Inflammatory macrophage treated with lipopolysaccharide for 1 hour (primary cell): ENCODE data around the gene SPAG5.

Source experiments
- DNase-seq, 2 donors: peaks; one replicate each; pipeline ENCODE4 v3.0.0-alpha.2; 2020 to 2022

Gene SPAG5, protein sequence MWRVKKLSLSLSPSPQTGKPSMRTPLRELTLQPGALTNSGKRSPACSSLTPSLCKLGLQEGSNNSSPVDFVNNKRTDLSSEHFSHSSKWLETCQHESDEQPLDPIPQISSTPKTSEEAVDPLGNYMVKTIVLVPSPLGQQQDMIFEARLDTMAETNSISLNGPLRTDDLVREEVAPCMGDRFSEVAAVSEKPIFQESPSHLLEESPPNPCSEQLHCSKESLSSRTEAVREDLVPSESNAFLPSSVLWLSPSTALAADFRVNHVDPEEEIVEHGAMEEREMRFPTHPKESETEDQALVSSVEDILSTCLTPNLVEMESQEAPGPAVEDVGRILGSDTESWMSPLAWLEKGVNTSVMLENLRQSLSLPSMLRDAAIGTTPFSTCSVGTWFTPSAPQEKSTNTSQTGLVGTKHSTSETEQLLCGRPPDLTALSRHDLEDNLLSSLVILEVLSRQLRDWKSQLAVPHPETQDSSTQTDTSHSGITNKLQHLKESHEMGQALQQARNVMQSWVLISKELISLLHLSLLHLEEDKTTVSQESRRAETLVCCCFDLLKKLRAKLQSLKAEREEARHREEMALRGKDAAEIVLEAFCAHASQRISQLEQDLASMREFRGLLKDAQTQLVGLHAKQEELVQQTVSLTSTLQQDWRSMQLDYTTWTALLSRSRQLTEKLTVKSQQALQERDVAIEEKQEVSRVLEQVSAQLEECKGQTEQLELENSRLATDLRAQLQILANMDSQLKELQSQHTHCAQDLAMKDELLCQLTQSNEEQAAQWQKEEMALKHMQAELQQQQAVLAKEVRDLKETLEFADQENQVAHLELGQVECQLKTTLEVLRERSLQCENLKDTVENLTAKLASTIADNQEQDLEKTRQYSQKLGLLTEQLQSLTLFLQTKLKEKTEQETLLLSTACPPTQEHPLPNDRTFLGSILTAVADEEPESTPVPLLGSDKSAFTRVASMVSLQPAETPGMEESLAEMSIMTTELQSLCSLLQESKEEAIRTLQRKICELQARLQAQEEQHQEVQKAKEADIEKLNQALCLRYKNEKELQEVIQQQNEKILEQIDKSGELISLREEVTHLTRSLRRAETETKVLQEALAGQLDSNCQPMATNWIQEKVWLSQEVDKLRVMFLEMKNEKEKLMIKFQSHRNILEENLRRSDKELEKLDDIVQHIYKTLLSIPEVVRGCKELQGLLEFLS

DNA sequence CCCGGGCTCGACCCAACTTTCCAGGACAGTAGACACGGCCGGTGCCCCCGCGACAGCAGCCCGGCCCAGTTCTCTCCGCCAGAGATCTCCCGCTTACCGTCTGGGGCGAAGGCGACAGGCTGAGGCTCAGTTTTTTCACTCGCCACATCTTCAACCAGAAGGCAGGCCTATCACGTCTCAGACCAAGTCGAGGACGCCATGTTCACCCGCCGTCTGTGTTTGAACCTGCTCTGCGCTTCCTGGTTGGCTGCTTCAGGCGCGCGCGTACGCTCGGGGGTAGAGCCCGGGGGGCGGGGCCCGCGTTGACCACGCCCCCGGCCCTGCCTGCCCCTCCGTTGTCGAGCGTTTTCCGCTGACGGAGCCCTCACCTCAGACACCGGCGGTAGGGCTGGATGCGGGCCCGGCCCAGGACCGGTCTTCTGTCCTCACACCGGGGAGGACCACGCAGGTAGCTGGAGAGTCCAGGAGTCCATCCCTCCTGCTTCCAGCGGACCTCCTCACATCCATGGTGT lies at the start of gene SPAG5:
TSS of gene SPAG5 (minus strand) at position 227 of the 512 bp plus-strand sequence. CDS start at position 148, 79 bp downstream.
- peak; percentile 84 to 92 for DNase-seq

DNA sequence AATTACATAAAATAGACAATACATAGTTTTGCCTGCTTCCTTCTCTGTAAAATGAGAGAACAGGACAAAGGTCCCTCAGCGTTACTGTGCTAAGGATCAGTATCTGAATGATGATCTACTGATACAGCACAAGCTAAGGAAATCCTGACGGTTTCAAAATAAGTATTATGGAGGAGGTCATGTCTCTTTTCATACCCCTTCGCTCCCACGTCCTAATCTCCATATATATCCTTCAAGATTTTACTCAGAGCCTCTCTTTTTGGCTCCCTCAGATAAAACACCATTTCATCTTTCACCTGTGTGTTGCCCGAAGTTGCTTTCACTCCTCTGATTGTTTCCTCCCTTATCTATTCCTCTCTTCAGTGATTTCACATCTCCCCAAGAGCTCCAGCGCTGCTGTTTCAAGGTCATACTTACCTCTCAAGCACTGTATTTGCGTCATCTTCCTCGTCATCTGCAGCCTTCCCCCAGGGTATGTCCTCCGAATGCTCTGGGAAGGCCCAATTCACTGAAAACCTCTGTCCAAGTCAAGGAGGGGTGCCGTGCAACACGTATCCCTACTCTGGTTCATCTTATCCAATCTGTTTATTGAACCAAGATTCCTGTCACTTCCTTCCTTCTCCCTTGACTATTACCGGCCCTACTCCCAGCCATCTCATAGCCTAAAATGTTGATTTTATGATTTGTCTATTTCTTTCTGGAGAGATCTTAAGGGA lies 47.4 kb upstream of the SPAG5 start:
- DNase-seq, result no peak

DNA sequence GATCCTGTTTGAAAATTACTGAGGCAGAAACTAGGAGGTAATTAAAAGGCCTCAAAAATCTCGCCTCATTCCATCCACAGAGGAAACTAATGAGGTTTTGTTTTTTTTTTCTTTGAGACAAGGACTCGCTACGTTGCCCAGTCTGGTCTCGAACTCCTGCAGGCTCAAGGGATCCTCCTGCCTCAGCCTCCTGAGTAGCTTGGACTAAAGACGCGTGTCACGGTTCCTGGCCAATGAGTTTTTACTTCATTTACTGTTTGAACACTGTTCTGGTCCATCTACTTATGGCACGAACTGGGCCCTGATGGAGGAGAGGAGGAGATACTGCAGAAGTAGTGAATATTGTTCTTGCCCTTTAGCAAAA lies 46.7 kb upstream of the SPAG5 start:
- DNase-seq, result no peak

DNA sequence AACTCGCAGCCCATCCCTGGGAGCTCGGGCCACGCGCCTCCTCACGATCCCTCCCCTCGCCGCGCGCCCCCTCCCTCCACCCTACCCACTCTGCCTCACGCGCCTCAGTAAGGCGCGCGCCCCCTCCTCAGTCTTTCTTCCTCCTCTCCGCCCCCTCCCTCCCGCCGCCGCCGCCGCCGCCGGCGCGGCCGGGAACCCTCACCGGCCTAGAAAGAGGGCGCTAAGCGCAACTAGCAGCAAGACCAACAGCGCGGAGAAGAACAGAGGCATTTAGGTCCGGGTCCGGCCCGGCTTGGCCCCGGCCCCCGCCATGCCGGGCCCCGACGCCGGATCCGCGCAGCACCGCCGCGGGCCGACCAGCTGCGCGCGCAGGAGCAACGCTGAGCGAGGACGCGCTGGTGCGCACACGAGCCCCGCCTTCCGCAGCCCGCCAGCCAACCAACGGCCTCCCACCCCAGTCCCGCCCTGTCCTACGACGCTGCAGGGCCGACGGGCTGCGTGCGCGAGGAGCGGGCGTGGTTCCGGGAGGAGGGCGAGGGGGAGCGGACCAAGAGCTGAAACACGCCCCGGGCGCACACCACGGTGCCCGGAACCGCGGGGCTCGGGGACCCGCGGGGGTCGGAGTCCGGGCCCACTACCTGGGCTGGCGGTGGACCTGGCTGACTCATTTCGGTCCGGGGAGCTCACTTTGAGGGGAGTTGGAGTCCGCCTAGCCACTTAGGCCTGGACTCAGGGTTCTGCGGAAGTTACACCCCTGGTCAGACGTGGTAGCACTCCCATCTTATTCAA lies 46.2 kb upstream of the SPAG5 start, which contains the start of gene BLTP2:
TSS of gene BLTP2 (minus strand) at position 372 of the 789 bp plus-strand sequence. CDS start at position 270, 102 bp downstream.
- peak; percentile 93 to 94 for DNase-seq

DNA sequence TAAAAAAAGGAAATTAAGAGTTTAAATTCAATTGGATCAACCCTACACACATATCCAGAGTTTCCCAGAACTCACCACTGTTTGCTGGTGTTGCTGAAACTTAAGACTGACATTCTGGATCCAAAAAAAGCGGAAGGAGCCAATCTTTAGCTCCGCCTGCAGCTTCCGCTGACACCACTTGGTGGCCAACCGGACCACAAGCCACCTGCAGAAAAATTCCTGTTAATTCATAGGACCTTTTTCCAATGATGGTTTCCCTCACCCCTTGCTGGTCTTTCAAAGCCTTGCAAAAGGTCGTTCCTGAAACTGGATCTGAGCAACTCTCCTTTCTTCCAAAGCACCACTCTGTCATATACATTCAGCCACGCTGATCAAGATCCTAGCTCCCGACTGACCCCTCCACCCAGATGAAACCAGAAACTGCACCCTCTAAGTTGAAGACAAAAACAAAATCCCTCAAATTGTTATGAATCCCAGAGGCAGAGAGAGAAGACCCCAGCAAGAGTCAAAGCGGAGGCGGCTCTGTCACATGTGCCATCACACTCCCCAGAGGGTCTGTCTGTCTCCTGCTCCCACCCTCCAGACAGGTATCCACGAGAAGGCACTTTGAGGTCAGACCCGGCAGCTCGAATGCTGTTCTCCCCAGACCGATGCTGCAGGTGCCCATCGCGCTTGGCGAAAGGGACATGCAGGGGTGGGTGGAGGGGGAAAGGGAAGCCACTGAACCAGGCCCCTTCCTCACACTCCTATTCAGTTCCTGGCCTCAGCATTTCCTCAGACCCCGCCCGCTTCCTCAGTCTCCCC lies 45.4 kb upstream of the SPAG5 start:
- peak; percentile 66 to 80 for DNase-seq

DNA sequence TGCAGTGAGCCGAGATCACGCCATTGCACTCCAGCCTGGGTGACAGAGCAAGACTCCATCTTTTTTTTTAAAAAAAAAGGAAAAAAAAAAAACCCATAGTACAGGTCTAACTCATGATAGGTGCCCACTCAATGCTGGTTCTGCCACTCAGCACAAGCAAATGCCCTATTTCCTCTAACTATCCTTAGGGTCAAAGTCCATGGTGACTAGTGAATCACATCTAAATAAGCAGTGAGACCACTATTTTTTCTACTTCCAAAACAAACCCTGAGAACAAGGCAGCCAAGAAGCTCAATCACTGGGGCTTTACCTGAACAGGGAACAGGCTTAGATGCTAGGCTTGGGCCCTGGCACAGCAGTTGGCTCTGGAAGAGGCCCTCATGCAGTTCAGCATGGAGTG lies 42.8 kb upstream of the SPAG5 start:
- DNase-seq, result no peak

DNA sequence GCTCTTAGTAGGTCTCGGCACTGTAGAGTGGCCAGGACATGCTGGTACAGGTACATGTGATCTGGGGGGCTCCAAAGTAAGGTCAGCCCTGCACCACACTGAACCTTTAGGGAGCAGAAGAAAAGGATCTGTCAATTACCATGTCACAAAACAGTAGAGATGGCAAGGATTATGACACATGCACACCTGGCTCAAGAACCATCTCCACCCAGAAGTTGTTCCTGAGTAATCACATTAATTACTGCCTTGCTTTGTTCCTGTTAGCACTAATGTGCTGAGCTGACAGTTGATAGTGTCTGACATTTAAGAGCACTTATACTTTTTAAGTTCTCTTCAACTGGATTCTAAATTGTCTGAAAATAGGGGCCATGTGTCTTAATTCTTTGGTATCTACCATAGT lies 36.7 kb upstream of the SPAG5 start:
- no peak for DNase-seq

DNA sequence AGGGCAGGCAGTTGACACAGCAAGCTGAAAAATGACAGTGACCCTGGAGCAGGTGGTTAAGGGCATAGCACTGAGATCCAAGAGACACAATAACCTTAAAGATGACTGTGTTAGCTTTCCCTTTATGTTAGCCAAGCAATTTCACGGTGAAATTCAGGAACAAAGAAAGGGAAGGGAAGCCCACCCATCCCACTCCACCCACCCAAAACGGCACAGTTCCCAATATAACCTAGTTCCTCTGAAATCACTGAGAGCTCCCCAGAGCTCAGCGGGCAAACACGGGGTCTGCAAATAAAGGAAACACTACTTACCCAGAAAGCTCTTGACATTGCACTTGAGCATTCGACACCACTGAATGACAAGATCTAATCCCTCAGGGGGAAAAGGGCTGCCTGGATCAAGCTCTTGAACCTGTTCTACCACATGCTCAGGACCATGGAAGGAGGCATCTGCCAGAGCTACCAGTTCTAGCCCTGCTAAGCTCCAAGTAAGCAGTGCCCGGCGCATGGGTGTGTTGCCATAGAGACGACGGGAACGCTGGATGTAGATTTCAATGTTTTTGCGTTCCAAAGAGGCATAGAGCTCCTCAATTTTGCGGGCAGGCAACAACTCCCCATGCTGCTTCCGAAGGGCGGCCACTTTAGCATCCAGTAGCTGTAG lies 35.5 kb upstream of the SPAG5 start:
- DNase-seq, result peak; percentile 61 to 77

DNA sequence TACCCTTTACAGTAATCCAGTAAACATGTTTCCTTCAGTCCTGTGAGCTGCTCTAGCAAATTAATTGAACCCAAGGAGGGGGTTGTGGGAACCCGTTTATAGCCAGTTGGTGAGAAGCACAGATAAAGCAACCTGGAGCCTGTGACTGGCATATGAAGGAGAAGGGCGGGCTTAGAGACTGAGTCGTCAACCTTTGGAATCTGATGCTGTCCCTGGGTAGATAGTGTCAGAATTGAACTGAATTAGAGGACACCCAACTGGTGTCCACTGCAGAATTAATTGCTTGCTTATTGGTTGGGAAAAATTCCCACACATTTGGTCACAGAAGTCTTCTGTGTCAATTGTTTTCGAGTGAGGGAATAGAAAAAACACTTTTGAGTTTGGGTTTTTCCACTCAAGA lies 28.0 kb upstream of the SPAG5 start:
- no peak for DNase-seq

DNA sequence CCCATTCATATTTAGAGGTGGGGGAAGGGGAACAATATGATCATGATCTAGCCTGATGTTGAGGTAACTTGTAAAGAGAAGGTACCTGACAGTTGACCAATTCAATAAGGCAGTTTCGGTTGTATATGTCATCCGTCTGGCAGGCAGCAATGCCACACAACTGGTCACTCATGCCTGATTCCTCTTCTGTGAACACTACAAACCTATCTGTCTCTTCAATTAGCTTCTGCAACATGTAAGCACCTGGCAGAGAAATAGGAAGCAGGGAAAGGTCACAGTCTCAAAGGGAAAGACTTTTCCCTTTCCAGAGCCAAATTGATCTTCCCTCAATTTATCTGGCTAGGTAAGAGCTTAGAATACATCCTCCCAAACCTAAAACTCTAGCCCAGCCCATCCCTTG lies 25.3 kb upstream of the SPAG5 start:
- no peak for DNase-seq

DNA sequence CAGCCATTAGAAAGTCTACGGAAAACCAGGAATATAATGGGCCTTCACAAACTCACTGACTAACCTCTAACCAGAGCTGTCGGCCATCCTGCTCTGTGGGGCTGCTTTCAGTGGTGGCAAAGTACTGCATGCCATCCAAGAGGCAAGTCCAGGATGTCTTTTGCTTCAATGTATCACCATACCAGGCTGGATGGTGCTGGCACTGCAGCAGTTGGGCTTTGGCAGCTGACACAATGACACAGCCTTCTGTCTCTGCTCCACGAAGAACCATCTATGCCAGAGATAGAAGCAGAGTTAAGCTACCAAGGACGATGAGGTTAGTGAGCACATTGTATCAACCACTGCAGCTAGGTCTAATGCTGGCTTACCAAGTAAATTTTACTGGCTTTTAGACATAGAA lies 24.9 kb upstream of the SPAG5 start:
- no peak for DNase-seq

DNA sequence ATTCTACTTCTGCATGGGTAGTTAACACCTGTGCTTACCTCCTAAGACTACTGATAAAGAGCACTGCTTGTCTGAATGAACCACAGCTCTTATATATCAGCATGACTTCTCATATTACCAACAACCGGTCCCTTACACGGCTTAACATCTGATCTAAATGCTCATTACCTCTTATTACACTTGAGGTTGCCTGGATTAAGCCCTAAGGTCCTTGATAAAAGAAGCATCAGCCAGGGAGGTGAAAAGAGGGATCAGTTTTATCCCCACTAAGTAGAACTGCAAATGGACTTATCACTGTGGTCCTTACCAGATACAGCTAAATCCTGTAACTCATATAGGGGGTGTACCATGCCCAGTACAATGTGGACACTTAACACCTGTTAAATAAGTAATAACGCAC lies 23.4 kb upstream of the SPAG5 start:
- no peak for DNase-seq

DNA sequence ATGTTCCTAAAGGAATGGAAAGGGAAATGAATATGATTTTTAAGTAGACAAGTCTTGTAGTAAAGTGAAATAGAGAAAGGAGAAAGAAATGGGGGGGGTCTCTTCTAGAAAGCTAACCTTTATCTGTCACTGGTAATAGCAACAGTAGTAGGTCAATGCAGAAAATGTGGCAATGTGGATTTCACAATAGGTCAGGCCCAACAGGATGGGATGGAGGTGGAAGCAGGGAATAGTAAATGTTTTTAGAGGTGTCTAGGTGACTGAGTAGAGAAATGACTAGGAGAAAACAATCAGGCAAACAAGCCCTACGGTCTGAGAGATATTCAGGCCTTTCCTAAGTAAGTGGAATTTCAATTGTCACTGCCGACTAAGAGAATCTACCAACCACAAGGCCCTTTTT lies 21.2 kb upstream of the SPAG5 start:
- no peak for DNase-seq

DNA sequence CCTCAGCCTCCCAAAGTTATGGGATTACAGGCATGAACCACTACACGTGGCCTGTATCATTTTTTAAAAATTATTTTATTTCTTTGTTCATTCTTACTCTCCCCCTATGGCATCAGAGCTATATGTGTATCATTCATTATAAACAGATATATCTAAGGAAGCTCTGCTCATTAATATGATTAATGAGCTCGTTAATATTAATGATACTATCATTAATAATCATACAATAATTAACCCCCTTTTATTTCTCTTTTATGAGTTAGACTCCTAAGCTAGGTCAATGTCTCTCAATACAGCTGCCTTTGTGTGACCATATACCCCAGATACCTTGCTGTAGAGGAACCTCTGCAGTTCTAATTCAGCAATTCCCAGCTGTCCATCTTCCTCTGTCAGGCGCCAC lies 19.6 kb upstream of the SPAG5 start:
- DNase-seq, result no peak

DNA sequence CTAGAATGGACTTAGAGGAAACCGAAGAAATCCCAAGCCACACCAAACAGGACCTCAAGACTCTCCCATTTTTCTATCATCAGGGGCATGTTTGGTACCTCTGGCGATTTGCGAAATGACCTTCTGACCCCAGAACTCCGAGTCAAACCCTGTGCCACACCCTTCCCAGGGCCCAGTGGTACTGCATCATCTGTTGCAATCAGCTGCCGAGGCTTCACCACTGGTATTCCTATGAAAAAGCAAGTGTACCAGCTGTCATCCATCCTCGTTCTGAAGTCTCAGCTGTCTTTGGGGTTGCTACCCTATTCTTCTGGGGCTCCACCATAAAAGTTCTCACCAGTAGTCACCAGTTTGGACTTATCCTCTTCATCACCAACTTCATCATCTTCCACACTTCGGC lies 17.5 kb upstream of the SPAG5 start:
- DNase-seq, result no peak

DNA sequence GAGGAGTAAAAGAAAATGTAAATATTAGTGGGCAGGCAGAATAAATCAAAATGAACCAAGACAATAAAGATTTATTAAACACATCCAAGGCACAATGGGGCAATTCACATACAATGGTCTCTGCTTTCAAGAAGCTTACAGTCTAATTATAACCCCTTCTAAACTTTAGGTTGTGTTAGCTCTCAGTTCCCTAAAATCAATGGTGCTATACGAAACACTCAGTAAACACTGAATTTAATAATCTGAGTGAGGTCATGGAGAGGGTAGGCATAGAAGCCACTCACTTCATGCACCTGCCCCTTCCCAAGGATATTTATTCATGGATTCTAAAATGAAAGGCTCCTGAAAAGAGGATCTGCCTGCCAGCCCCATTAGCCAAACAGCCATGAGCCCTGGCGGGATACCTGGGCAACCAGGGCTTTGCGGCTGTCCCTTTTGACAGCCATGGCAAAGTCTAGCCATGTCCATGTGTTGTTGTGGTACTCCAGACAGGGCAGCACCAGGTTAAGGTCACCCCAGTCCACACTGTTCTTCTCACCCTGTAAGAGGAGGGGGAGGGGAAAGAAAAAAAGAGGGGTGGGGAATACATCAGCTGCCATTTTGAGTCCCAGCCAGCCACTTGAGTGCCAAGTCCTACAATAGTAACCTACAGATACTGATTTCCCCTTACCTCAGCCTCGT lies 16.6 kb upstream of the SPAG5 start:
- DNase-seq, result no peak

DNA sequence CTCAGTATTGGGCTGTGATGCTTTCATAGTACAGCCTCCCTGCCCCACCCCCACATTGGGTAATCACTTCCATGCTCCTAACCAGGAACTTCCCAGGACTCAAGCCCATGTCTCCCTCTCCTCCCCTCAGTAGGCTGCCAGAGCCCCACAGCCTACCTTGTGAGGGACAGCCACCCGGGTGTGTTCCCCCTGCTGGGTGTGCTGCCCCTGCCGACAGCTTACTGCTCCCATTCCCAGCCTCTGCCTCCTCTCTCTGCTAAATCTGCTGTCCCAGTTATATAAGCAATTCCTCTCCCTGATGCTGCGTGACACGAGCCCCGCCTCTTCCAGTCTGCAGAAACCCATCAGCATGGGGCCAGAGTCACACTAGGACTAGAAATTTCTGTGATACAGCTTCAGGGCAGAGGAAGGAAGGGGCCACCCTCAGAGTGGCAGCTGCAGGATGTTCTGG lies 15.1 kb upstream of the SPAG5 start, which contains the start of gene RSKR:
TSS of gene RSKR (minus strand) at position 255 of the 451 bp plus-strand sequence. CDS start at position 231, 24 bp downstream.
- DNase-seq, result no peak

DNA sequence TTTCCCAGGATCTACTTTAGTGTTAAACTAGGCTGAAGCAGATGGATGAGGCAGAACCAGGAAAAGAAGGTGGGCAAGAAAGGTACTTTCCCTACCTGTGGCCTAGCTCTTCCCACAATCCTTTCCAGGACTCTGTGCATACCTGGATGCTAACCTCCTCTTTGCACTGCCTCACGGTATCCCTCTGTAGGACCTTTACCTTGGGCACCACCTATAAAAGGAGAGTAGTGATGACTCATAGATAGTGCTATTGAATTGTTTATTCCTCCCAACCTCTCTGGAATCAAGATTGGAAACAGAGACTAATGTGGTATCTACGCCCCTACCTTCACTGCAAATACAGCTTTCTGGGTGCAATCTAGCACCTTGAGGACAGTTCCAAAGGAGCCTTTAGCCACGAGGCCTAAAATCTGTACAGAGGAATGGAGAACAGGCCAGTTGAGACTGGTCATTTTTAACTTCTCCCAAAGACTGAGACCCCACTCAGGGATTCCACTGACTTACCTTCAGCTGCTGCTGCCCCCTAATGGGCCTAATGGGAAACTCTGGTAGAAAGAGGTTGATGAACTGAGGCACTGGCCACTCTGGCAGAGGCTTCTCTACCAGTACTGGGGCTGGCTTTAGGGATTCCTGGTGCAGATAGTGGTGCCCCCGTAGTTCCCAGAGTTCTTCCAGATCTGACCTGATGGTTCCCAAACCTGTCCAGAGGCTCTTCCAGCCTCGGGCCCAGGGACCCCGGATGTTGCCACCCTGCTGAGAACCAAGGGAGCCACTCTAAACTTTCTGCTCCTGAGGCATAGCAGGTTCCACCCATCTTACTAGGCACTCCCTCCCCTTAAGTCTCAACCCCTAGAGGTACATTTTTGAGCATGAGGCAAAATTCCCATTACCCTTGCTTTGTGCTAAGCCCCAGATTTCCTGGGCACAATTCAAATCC lies 14.4 kb upstream of the SPAG5 start:
- DNase-seq, result peak in 1 of 2 donors; percentile 26
